H1 (cell line): ENCODE measurements around the gene SPP1. TPM values are rescaled to one million over a fixed set of nuclear protein-coding genes. Genes with fewer than 3 reads are reported as not detected.

Experiments
- CEBPB ChIP-seq: IDR thresholded peaks from 2 replicates; pipeline ENCODE4 v1.6.1; 2012; ENCODE audit warnings: low read depth, low read length
- SP1 ChIP-seq: IDR thresholded peaks from 2 replicates; pipeline ENCODE4 v1.6.1; 2011; ENCODE audit warnings: low read depth, low read length
- polyA plus RNA-seq, 7 experiments: library from polyadenylated mRNA; depleted of rRNA in 3 of 7; stranded (reverse) in 5 of 7; unstranded in 2 of 7; fragments of >200 nt in 5 of 7; fragments of 200-250 nt in 2 of 7; gene quantifications; 1 replicate in 5 of 7; 2 replicates in 1 of 7; 4 replicates in 1 of 7; pipeline versions ENCODE4 v1.2.1 to v1.2.3, GENCODE V29; 2011 to 2013; ENCODE audit warnings: missing spikeins in 2 of 7, mixed read lengths in 2 of 7
- total RNA-seq: library from RNA; stranded (reverse); fragmentation: NEBNext Ultra II Directional; extraction: Animal tissue kit (Norgen Biotek cat#: 25700); gene quantifications from 2 replicates; pipeline ENCODE4 v1.2.1, GENCODE V29; 2021

SPP1 gene
- total and polyA plus RNA-seq, 2 of the 8 experiments (the other 6 are each of a cell fraction or from before 2014, with no cell fraction given) = 13.7 to 26.5 TPM

GRCh38 chr4:88017516-88018297, 42.2 kb downstream of the SPP1 start (continued):
- TF ChIP-seq SP1 = no peak
- TF ChIP-seq CEBPB = no peak
